SK-N-SH treated with all-trans-retinoic acid at 6 μM for 48 hours (cell line): ENCODE measurements around the gene CD151.

ENCODE experiments used
- CSRNP3 ChIP-seq: fragments of 250-450 bp; sonication (Bioruptor Pico); IDR thresholded peaks from 2 replicates; pipeline ENCODE4 v1.5.1; 2021; ENCODE audit warnings: mild to moderate bottlenecking, moderate library complexity
- GLIS3 ChIP-seq: fragments of 250-450 bp; sonication (Bioruptor Pico); IDR thresholded peaks from 2 replicates; pipeline ENCODE4 v1.5.0; 2020; ENCODE audit warnings: mild to moderate bottlenecking, moderate library complexity
- ISL1 ChIP-seq: fragments of 250-450 bp; sonication (Bioruptor Pico); IDR thresholded peaks from 2 replicates; pipeline ENCODE4 v2.1.2; 2022; ENCODE audit warnings: mild to moderate bottlenecking, moderate library complexity
- OSR1 ChIP-seq: fragments of 250-450 bp; sonication (Bioruptor Pico); IDR thresholded peaks from 2 replicates; pipeline ENCODE4 v1.8.0; 2022; ENCODE audit warnings: moderate library complexity, mild to moderate bottlenecking, inconsistent platforms
- PATZ1 ChIP-seq: fragments of 250-450 bp; sonication (Bioruptor Pico); IDR thresholded peaks from 2 replicates; pipeline ENCODE4 v1.8.0; 2020; ENCODE audit warnings: mild to moderate bottlenecking, moderate library complexity, borderline replicate concordance
- PPARA ChIP-seq: fragments of 250-450 bp; sonication (Bioruptor Pico); IDR thresholded peaks from 2 replicates; pipeline ENCODE4 v1.5.0; 2020; ENCODE audit warnings: mild to moderate bottlenecking, borderline replicate concordance
- RARB ChIP-seq: fragments of 250-450 bp; sonication (Bioruptor Pico); IDR thresholded peaks from 2 replicates; pipeline ENCODE4 v1.8.0; 2021; ENCODE audit warnings: mild to moderate bottlenecking, moderate library complexity
- TCF4 ChIP-seq: fragments of 250-450 bp; sonication (Bioruptor Pico); IDR thresholded peaks from 2 replicates; pipeline ENCODE4 v1.8.0; 2021; ENCODE audit warnings: mild to moderate bottlenecking, moderate library complexity, borderline replicate concordance
- TOX ChIP-seq: fragments of 250-450 bp; sonication (Bioruptor Pico); IDR thresholded peaks from 2 replicates; pipeline ENCODE4 v1.8.0; 2021; ENCODE audit warnings: mild to moderate bottlenecking, moderate library complexity, borderline replicate concordance
- ZFP3 ChIP-seq: fragments of 250-450 bp; sonication (Bioruptor Pico); IDR thresholded peaks from 2 replicates; pipeline ENCODE4 v1.5.0; 2020; ENCODE audit warnings: mild to moderate bottlenecking, moderate library complexity
- ZFP30 ChIP-seq: fragments of 450-650 bp; formaldehyde crosslinking; IDR thresholded peaks from 2 replicates; pipeline ENCODE4 v1.5.0; 2022; ENCODE audit warnings: mild to moderate bottlenecking, moderate library complexity

DNA sequence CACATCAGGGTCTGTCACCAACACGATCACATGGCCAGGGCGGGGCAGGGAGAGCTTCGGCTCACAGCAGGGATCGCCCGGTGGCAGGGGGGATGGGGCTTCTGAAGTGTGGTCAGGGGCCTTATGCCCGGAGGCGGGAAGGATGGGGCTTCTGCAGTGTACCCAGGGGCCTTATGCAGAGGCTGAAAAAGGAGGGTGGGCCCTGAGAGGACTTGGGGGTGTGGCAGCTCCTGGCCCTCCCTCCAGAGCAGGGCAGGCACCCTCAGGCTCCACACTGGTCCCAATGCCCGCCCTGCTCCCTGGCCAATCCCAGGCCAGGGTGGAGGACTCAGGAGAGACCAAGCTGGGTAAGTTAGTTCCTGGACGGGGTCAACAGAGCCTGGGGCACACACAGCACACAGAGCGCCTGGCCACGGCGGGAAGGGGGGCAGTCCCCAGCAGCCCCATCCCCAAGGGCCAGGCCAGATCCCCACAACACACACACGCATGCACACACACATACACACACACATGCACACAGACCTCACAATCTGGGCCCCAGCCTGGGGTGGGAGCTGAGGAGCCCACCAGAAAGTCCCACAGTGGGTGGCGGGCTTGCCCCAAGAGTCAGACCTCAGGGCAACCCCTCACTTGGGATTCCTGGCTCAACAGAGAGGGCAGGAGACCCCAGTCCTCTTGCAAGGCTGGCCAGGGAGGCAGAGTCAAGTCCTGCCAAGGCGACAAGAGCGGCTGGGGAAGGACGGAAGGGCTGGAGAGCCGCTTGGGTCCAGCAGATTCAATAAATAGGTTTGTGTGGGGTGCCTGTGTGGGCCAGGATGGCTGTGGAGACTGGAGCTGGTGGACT, 41.8 kb upstream of the CD151 start:
- TF ChIP-seq OSR1 (CRISPR knock-in tag): no peak
- TF ChIP-seq PATZ1 (CRISPR knock-in tag): no peak
- no peak for TF ChIP-seq ZFP3 (CRISPR knock-in tag)
- TF ChIP-seq GLIS3 (CRISPR knock-in tag): no peak
- no peak for TF ChIP-seq PPARA
- TF ChIP-seq ZFP30 (CRISPR knock-in tag): no peak
- no peak for TF ChIP-seq ISL1
- TF ChIP-seq CSRNP3 (CRISPR knock-in tag): no peak
- TF ChIP-seq RARB (CRISPR knock-in tag): no peak
- no peak for TF ChIP-seq TOX (CRISPR knock-in tag)
- no peak for TF ChIP-seq TCF4 (CRISPR knock-in tag)
